Measurements from ENCODE around the gene UBAP1L.

The UBAP1L gene

DNA sequence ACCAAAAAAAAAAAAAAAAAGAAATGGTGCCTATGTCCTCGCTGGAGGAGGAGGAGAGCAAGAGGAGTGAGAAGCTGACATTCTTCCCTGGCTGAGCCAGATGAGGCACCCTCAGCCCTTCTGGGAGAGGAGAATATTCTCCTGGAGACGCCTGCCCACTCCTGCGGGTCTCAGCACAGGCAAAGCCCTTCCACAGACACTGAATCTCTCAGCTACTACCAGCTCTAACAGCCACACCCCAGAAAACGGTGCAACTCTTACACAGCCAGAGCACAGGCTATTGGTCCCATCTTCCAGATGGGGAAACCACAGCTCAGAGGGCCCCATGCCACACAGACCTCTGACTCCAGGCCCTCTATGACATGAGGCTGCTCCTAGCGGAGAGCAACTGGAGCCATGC, 52.9 kb downstream of the UBAP1L start:
- no peak for DNase-seq

GRCh38 chr15:65060641-65061397, 54.2 kb downstream of the UBAP1L start:
- no peak for DNase-seq

DNA sequence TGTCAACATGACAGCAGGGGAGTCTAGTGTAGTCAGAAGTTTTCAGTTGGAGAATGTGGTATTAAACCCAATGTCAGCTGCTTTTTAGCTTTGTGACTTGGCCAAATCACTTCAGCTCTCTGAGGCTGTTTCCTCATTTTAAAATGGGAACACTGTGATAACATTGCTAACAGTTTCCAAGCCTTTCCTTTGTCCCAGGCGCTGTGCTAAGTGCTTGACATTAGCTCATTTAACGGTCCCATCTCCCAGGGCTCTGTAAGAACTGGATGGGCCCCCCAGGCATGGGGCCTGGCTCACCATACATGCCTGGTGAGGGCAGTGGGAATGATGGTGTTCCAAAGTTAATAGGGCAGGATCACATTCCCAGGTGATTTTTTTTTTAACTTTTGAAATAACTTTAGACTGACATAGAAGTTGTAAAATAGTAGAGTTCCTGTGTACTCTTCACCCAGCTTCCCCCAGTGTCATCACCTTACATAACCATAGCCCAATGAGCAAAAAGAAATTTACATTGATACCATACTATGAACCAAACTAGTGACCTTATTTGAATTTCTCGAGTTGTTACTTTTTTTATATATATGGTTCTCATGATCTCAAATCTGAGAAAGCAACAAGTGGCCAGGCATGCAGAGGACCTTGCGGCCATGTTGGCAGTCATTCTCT, 54.9 kb downstream of the UBAP1L start:
- DNase-seq = no peak

- DNase-seq = no peak
These were observed 55.6 kb downstream of the UBAP1L start for GRCh38 chr15:65059369-65059750.

DNA sequence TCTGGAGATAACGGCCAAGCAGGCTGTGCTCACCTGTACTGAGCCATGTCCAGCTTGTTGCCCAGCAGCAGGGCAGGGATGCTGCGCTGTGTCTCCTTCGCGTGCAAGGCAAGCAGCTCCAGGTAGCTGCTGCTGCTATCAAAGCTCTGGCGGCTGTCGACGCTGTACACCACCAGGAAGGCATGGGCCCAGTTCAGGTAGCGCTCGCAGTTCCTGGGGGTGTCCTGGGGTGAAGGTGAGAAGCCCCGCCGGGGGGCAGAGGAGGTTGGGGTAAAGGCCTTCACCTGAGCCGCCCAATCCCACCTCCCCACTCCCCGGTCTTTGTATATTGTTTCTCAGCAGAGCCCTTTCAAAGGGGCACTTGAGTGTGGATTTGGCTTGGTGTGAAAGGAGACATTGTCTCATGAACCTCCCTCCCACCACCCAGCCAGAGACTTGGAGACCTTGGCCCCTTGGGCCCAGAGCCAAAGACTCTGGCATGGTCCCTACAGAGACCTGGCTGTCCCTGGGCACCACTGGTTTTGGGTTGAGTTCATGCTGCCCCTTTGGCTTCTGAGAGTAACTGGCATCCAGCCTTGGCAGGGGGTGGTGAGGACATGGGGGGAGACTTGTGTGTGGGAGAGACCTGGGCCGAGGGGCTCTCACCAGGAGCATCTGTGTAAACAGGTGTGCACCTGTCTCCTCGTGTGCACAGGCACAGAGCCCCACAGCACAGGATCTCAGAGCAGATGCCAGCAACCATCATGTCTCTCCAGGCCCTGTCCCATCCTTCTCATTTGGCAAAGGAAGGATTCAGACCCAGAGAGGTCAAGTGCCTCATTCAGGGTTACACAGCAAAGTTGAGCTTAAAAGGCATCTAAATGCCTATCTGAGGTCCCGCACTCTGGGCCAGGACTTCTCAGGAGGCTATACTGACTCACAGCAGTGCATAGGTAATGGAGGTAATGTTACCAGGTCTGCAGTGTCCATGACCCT, 56.3 kb downstream of the UBAP1L start:
- no peak for DNase-seq

DNA sequence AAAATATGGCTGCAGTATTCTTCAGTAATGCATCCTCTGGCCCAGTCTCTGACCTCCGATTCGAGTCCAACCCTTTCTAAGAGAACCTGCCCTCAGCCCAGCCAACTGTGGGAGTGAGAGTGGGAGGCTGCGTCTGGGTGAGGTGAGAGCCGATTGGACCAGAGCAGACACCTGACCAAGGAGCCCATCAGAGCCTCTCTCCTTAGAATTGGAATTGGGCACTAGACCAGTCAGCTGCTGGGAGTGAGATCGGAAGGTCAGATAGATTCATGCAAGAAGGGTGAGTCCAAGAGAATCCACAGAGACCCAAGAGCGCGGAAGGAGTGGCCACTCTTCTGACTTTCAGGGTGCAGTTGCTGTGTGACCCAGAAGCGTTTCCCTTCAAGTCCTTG, 57.5 kb downstream of the UBAP1L start:
- no peak for DNase-seq

DNA sequence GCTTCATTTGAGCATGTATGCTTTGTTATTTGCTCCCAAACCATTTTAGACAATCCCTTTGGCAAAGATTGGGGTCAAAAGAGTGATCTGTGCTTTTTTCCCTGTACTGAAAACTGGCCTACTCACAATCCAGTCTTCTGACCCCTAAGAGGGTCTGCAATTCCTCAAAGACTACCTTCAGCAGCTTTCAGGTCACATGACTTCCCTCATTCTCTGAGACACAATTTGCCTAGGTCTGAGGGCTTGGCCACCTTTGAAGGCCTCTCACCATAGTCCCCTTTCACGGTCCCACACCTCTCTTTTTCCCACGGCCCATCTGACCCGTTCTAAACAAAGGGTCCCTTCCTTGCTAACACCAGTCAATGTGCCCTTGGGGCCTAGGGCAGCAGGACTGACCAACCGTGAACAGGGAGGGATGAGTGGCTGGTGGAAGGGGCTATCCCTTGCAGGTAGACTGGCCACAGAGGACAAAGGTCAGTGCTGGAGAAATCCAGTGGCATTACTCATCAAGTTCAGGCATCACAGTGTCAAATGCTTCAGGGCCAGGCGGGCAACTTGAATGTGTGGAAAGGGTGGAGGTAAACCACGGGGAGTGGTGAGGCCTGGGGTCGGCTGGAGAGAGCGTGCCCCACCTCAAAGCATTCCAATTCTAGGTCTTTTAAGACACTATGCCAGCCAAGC, 58.0 kb downstream of the UBAP1L start:
- DNase-seq = no peak

DNA sequence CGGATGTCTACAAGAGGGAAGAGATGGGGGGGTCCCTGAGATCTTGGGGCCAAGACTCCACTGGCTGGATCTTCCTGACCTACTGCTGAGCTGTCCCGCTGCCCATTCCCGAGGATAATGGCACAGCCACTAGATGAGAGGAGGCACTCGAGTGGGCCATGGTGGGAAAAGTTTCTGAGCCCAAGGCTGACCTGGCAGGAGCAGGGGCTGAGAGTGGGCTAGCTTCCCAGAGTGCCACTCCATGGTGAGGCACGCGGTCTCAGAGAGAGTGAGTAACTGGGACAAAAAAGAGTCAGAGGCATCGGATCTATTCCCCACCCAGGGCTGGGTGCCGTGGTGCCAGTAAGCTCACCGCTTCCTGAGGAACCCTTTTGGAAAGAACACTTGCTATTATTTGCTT, 58.9 kb downstream of the UBAP1L start:
- no peak for DNase-seq

DNA sequence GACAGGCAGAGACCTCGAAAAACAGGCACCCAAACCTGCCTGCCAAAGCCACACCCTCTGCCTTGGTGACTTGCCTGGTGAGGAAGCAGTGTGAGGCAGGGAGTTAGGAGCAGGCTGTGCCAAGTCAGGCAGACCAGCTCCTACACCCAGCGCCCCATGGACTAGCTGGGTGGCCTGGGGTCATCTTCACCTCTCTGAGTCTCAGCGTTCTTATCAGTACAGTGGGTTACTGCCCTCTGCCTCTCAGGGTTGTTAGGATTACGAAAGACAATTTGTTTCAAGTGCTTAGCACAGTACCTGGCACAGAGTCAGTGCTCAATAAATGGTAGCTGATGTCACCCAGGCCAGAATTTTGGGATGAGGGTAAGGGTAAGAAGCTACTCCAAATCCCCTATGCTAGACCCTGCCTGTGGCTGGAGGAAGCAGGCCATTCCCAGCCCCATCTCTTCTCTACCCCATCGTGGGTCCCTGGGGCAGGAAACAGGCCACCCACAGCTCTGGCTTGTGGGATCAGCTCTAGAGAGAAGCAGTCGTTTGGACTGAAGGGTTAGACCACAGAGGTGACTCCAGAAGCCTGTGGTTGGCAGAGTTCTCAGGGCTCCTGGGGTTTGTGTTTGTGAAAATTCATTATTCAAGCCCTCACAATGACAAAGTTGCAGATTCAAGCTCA, 59.7 kb downstream of the UBAP1L start:
- DNase-seq = no peak

DNA sequence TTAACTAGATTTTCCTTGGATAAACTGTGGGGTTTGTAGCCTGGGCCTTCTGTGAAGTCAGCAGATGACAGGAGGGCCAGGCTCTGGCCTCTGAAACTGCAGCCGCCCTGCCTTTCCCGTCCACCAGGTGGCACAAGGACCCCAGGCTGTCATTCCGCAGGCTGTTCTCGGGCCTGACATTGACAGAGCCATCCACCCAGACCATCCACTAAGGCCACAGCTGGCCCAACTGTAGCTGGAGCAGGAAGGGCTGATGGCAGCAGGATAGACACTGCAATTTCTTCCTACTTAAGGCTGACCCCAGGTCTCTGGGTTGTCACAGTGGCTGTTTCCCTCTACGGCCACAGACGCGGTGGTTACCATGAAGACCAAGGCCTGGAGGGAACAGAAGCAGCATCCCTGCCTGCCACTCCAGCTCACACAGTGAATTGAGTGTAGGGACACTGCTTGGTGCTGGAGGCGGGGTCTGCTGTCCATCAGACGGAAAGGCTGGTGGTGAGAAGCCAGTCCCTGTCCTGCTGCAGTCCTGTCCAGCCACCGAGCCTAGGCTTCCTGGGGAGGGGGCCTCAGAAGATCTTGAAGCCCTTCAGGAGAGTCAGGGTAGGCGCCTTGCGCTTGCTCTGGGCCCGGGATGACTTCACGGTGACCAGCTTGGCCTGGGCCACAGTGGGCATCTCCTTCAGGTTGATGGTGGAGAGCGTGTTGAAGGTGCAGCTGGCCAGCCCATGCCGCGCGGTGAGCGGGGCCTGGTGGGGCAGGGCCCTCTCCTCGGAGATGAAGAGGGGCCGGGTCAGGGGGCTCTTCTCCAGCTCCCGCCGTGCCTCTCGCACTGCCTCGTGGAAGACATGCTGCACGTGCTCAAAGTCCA, 60.4 kb downstream of the UBAP1L start:
- peak; percentile 78 for DNase-seq

DNA sequence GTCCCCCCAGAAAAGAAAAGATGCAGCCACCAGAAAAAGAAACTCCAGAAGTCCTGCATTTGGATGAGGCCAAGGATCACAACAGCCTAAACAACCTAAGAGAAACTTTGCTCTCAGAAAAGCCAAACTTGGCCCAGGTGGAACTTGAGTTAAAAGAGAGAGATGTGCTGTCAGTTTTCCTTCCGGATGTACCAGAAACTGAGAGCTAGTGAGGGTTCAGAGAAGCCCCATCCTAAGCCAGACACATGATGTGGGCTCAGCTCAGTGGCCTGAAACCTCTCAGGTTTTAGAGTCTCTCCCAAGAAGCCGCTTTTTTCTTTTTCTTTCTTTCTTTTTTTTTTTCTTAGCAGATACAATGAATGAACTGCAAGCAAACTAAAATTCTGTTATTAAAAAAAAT, 62.0 kb downstream of the UBAP1L start:
- no peak for DNase-seq

DNA sequence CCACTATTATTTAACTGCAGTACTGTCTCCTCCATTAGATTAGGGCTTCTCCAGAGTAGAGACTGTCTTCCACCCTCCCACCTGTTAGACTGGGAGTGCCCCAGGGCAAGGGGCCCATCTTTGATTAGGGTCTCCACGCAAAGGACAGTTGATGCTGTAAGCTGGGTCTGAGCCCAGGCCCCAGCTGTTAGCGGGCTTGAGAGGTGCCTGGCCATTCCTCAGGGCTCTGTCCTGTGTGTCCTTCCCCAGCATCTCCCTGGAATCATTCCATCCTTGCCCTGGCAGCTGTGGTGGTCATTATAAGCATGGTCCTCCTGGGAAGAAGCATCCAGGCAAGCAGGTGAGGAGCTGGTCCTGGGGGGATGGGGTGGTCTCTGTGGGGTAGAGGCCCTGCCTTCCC, 63.7 kb downstream of the UBAP1L start:
- no peak for DNase-seq

- no peak for DNase-seq
These were observed 64.7 kb downstream of the UBAP1L start for GRCh38 chr15:65050270-65050669.

GRCh38 chr15:65049418-65049840, 65.6 kb downstream of the UBAP1L start:
- DNase-seq = peak; percentile 94

DNA sequence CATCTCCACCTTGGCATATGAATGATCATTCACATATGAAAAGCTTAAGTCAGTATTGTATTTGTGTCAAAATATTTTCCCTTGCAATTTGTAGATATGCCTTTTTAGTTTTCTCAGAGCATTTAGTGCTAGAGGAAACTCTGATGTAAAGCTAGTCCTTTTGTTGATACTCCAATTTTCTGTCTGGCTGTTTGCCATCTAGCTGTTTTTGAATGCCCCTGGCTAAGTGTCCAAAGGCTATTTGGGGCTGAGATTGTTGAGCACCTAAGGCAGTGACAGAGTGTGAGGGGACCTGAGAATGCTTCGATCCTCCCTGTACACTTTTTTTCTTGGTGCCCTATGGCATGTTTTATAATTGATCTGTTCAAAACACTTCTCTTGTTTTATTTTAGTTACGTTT, 66.8 kb downstream of the UBAP1L start:
- DNase-seq = no peak

GRCh38 chr15:65044724-65045481, 70.1 kb downstream of the UBAP1L start, which contains the start of gene SLC51B:
SLC51B (plus strand) TSS chr15:65045387; CDS start chr15:65050005, 4,618 bp downstream.
- no peak for DNase-seq

DNA sequence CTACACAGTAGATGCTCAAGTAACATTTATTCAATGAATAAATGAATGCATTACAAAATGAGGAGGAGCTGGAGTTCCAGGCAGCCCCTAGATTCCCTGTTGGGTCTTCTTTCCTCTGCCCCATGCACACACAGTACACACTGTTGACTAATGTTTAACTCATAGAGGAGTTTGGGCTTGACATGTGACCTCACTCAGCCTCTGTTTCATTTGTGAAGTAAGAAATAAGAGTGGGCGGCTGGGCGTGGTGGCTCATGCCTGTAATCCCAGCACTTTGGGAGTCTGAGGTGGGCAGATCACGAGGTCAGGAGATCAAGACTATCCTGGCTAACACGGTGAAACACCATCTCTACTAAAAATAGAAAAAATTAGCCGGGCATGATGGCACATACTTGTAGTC, 70.8 kb downstream of the UBAP1L start:
- DNase-seq = peak; percentile 50

GRCh38 chr15:65042776-65043327, 72.1 kb downstream of the UBAP1L start:
- DNase-seq = no peak

Measured in stimulated activated CD8-positive, alpha-beta memory T cell treated with anti-CD3 and anti-CD28 coated beads, Interleukin-4, amount 100 ng/mL, for 48 hours (primary cell).